ENCODE data around the gene TNFSF12.

Gene TNFSF12

DNA sequence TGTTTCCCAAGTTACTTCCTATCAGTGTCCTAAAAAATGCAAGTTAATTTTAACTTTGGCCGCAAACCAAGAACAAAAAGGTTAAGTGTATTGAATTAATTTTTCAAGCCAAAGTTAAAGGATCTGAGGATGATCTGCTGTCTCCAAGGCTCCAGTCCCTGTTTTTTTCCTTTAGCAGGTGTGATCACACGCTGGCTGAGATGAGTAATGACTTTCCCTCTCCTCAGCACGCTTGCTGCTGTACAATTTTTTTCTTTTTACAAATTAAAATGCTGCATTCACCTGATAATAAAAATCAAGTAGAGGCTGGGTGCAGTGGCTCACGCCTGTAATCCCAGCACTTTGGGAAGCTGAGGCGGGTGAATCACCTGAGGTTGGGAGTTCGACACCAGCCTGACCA, 3.9 kb upstream of the TNFSF12 start:
- no peak for DNase-seq (ENCODE audit: low spot score)

DNA sequence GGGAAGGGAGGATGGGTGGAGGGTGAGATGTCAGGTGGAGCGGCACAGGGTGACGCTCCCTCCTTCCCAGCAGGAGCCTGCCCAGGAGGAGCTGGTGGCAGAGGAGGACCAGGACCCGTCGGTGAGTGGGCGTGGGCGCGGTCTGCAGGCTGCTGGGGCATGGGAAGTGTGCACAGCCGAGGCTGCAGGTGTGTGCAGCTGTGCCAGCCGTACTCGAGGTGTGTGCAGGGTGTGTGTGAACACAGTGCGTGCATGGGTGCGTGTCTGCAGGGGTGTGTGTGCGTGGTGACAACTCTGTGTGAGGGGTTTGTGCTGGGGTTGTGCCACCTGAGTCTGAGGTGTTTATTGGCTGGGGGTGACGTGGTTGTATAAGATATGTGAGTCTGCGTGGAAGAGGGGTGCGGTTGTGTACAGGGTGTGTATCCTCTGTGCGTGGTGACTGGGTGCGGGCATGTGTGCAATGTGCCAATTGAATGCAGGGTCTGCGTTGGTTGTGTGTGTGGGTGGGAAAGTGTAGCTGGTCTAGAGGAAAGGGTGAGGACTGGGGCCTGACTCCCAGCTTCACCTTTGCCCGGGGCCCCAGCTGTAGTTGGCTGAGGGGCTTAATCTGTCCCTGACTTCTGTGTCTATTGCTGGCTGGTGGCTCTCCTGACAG, 670 bp downstream of the TNFSF12 start:
- peak; percentile 68 for DNase-seq (ENCODE audit: low spot score)

GRCh38 chr17:7550344-7550743, 1.5 kb downstream of the TNFSF12 start:
- DNase-seq (ENCODE audit: low spot score): no peak

DNA sequence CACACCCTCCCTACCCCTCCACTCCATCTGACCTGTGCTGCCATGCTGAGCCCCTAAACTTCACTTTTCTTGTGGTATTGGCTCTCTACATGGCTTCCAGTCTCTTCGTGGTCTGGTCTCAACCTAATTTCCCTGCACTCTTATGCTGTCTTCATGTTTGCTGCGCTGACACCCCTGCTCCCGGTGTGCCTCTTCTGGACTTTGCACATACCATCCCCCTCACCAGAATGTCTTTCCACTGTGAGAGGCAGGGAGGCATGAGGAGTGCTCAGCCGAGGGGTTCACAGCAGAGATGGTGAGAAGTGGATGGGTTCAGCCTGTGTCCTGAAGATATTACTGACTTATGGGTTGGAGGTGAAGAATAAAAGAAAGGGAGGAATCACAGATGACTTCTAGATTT, 2.5 kb downstream of the TNFSF12 start:
- DNase-seq (ENCODE audit: low spot score): no peak

DNA sequence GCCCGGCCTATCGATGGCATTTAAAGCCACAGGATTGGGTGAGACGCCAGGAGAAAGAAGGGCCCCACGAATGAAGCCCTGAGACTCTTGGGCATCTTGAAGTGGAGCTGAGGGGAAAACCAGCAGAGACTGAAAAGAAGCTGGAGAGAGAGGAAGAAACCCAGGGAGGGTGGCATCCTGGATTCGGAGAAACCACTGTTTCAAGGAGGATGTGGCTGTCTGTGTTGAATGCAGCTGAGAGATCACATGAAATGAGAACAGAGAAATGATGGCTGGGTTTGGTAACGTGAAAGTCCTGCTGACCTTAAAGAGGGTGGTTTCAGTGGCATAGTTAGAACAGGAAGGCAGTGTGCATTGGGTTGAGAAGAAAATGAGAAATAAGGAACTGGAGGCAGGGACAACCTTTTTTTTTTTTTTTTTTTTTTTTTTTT, 3.8 kb downstream of the TNFSF12 start:
- DNase-seq (ENCODE audit: low spot score): peak; percentile 73

DNA sequence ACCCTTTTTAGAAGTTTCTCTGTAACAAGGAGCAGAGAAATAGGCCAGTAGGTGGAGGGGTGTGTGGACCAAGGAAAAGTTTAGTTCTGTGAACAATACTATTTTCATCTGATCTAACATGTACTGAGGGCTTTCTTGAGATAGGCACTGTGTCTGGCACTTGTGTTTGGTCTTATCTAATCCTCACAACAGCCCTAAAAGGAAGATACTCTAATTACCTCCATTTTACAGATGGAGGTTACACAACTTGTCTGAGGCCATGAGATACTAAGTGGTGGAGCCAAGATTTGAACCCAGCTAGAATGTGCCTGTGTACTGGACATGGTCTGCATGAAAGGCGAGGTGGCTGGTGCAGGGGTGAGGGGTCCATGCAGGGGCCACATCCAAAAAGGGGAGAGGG, 4.5 kb downstream of the TNFSF12 start:
- DNase-seq (ENCODE audit: low spot score): no peak

DNA sequence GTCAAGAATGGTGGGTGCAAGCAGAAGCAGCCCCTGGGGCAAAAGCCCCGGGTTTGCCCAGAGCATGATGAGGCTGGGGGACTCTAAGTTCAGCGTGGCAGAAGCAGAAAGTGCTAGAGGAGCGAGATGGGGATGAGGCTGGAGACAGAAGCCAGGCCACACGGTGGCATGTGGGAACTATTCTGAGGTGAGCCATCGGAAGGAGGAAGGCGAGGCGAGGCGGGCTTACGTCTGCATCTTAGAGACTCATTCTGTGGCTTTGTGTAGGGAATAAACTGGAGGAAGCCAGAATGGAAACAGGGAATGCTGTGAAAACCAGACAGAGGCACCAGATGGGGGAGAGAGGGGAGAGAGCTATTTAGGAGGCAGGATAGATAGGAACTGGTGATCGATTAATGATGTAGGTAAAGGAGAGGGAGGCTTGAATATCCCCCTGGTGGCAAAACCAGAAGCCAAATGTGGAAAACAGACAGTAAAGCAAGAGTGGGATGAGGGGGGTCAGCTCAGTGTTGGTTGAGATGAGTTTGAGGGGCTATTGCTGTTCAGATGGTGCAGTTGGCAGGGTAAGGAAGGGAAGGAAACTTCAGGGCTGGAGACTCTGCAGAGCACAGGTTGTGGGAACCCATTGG, 6.6 kb downstream of the TNFSF12 start:
- DNase-seq (ENCODE audit: low spot score): no peak

DNA sequence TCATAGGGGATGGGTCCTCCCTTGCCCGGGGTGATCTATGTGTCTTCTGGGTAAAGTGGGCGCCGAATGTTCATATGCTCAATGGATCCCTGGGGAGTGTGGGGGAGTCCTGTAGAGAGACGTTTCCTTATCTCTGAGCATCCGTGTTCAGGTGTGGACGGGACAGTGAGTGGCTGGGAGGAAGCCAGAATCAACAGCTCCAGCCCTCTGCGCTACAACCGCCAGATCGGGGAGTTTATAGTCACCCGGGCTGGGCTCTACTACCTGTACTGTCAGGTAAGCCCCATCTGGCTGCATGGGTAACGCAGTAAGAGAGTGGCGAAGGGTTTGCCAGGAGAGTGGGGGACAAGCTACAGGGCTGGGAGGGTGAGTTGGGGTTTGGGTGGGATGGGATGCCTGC, 7.8 kb downstream of the TNFSF12 start:
- DNase-seq (ENCODE audit: low spot score): no peak

DNA sequence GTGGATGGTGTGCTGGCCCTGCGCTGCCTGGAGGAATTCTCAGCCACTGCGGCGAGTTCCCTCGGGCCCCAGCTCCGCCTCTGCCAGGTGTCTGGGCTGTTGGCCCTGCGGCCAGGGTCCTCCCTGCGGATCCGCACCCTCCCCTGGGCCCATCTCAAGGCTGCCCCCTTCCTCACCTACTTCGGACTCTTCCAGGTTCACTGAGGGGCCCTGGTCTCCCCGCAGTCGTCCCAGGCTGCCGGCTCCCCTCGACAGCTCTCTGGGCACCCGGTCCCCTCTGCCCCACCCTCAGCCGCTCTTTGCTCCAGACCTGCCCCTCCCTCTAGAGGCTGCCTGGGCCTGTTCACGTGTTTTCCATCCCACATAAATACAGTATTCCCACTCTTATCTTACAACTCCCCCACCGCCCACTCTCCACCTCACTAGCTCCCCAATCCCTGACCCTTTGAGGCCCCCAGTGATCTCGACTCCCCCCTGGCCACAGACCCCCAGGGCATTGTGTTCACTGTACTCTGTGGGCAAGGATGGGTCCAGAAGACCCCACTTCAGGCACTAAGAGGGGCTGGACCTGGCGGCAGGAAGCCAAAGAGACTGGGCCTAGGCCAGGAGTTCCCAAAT, 8.4 kb downstream of the TNFSF12 start:
- DNase-seq (ENCODE audit: low spot score): no peak

DNA sequence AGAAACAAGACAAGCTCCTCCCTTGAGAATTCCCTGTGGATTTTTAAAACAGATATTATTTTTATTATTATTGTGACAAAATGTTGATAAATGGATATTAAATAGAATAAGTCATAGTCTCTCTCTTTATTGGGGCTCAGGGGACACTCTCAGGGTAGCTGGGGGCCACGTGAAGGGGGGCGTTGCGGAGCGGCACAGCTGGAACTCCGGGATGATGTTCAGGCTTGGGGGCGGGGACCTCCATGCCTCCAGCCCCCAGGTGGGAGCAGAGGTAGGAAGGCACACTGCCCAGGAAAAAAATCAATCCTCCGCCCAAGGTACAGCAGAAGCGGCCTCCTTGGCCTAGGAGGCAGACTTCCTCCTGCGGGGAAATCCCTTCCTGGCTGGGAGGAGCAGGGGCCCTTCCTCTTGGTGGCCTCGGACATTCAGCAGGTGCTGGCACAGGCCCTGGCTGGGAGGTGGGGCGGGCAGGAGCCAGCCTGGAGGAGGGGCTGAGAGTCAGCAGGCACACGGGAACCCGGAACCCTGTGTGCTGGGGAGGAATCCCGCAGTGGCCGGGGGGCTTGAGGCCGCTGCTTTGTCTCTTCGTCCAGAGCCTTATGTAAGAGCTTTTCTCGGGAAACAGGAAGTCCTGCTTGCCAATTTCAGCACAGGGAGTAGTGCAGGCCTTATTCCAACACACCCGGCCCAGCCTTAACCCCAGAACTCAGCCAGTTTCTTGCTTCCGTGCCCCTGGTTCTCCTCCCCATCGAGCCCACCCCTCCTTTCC, 9.1 kb downstream of the TNFSF12 start:
- DNase-seq (ENCODE audit: low spot score): no peak

DNA sequence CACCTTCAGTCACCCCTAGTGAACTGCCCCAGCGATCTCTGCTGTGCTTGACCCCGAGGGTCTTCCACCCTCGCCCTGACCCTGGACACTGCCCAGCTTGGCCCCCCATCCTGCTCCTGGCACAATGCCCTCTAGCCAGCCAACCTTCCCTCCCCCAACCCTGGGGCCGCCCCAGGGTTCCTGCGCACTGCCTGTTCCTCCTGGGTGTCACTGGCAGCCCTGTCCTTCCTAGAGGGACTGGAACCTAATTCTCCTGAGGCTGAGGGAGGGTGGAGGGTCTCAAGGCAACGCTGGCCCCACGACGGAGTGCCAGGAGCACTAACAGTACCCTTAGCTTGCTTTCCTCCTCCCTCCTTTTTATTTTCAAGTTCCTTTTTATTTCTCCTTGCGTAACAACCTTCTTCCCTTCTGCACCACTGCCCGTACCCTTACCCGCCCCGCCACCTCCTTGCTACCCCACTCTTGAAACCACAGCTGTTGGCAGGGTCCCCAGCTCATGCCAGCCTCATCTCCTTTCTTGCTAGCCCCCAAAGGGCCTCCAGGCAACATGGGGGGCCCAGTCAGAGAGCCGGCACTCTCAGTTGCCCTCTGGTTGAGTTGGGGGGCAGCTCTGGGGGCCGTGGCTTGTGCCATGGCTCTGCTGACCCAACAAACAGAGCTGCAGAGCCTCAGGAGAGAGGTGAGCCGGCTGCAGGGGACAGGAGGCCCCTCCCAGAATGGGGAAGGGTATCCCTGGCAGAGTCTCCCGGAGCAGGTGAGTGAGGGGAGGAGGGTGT, 9.9 kb downstream of the TNFSF12 start, which contains the start of gene TNFSF13:
Gene TNFSF13 (plus strand): TSS at position 207 of the 776 bp plus-strand sequence. CDS start 290 bp downstream, at position 497.
- DNase-seq (ENCODE audit: low spot score): no peak

GRCh38 chr17:7559320-7560171, 10.7 kb downstream of the TNFSF12 start:
- no peak for DNase-seq (ENCODE audit: low spot score)

DNA sequence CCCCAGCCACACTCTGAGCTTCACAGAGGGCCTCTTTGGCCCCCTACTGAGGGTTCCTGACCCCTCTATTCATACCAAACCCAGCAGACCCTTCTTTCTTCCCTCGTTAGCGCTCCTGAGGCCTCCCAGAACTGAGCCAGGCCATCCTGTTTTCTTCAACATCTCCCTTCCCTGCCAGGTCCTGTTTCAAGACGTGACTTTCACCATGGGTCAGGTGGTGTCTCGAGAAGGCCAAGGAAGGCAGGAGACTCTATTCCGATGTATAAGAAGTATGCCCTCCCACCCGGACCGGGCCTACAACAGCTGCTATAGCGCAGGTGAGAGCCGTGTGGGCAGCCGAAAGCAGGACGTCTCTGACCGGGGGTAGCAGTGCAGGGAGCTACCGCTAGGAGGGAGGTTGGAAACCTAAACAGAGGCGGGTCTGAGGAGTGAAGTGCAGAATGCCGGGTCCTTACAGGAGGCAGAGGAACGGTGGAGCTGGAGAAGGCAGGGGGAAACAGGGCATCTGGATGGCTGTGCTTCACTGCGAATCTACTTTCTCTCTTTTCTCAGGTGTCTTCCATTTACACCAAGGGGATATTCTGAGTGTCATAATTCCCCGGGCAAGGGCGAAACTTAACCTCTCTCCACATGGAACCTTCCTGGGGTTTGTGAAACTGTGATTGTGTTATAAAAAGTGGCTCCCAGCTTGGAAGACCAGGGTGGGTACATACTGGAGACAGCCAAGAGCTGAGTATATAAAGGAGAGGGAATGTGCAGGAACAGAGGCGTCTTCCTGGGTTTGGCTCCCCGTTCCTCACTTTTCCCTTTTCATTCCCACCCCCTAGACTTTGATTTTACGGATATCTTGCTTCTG, 11.5 kb downstream of the TNFSF12 start:
- peak; percentile 54 for DNase-seq (ENCODE audit: low spot score)

- peak; percentile 82 for DNase-seq (ENCODE audit: low spot score)
Observed at GRCh38 chr17:7561028-7561575, 12.2 kb downstream of the TNFSF12 start.

DNA sequence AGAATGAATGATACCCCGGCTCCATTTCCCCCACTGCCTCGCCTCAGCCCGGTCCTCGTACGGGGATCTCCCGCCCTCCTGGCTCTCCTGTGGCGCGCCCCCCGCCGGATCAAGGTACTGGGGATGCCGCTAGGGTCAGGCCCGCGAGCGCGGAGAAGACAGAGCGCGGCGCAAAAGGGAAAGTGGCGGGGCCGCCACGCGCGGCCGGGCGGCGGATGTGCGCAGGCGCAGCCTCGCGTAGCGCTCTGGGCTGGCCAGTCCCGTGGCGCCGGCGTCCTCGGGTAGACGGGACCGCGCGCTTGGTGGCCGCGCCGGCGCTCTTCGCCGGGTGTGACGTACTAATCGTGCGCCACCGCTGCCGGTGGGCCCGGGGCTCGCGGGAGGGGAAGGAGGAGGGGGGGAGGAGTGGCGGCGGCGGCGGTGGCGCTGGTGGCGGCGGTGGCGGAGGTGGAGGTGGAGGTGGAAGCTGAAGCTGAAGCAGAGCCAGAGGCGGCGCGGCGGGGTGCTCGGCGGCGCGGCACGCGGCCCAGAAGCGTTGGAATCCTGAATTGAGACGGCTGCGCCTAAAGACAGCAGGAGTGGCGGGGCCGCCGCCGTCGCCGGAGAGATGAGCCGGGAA, 12.8 kb downstream of the TNFSF12 start, which contains the start of gene SENP3:
Gene SENP3 (plus strand): TSS at position 331 of the 619 bp plus-strand sequence. CDS start 1,158 bp downstream, outside the sequence.
- DNase-seq (ENCODE audit: low spot score): peak; percentile 89

DNA sequence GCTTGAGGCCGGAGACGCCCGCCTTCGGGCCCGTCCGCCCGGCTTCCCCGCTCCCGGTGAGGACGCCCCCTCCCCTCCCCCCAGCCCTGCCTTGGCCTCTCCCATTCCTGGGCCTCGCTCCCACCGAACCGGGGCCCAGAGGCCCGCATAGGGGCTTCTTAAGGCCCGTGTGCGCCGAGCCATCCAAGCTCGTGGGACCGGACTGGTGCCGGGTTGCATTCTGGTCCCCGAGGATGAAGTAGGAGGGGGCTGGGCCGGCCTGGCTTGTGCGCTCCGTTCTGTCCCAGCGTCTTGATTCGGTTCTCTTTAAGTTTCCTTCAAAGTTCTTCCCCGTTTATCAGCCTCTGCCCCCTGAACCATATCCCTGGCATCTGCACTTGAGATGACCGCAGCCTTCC, 13.3 kb downstream of the TNFSF12 start:
- no peak for DNase-seq (ENCODE audit: low spot score)

DNA sequence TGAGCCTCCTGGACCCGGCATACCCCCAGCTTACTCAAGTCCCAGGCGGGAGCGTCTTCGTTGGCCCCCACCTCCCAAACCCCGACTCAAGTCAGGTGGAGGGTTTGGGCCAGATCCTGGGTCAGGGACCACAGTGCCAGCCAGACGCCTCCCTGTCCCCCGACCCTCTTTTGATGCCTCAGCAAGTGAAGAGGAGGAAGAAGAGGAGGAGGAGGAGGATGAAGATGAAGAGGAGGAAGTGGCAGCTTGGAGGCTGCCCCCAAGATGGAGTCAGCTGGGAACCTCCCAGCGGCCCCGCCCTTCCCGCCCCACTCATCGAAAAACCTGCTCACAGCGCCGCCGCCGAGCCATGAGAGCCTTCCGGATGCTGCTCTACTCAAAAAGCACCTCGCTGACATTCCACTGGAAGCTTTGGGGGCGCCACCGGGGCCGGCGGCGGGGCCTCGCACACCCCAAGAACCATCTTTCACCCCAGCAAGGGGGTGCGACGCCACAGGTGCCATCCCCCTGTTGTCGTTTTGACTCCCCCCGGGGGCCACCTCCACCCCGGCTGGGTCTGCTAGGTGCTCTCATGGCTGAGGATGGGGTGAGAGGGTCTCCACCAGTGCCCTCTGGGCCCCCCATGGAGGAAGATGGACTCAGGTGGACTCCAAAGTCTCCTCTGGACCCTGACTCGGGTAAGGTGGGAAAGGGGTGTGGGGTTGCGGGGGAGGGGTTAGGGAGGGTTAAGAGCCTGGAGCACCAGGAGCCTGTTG, 14.4 kb downstream of the TNFSF12 start:
- DNase-seq (ENCODE audit: low spot score): no peak

DNA sequence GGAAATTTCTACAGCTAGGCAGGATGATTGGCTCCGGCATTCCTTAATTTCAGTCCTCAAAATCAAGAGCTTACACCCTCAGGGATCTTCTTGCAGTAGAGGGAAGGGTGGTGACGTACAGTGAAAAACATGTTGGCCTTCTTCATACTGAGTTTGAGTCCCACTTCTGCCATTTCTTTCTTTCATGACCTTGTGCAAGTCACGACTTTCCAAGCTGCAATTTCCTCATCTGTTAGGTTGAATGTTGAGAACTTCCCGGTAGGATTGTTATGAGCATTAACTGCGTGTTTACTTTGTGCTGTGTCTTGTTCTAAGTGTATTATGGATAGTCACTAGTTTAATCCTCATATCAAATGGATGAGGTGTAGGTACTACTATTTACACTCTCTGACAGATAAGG, 20.7 kb downstream of the TNFSF12 start:
- DNase-seq (ENCODE audit: low spot score): no peak
